NCI-H82 treated with DMSO at 0.1 percent for 48 hours (cell line): ENCODE results near the gene MAGEA10.
"Not testable (repeated sequence)": the region's sequence is repeated elsewhere in the genome, so short reads cannot be mapped to it uniquely, and the experiment has no call there.

Experiments used
- DNase-seq: peaks from one replicate; lab custom pipeline; 2025; ENCODE audit not compliant: unreplicated experiment; lab: John Stamatoyannopoulos, UW

MAGEA10 gene

GRCh38 chrX:152138388-152138784 lies at the start of gene MAGEA10:
MAGEA10 (minus strand) TSS chrX:152138577; CDS start chrX:152135620, 2,957 bp downstream.
- DNase-seq: no peak

- DNase-seq: no peak
Measured at GRCh38 chrX:152177497-152178269, 39.3 kb upstream of the MAGEA10 start.

GRCh38 chrX:152177052-152177451 lies 38.7 kb upstream of the MAGEA10 start:
- DNase-seq: no peak

- DNase-seq: not testable (repeated sequence)
Measured at GRCh38 chrX:152175892-152176291, 37.5 kb upstream of the MAGEA10 start.

- not testable (repeated sequence) for DNase-seq
Measured at GRCh38 chrX:152173923-152174322, 35.5 kb upstream of the MAGEA10 start.

GRCh38 chrX:152170621-152171020 lies 32.2 kb upstream of the MAGEA10 start:
- DNase-seq: no peak

GRCh38 chrX:152165033-152165743 lies 26.8 kb upstream of the MAGEA10 start:
- DNase-seq: no peak

- no peak for DNase-seq
Measured at GRCh38 chrX:152157042-152157441, 18.7 kb upstream of the MAGEA10 start.

GRCh38 chrX:152155766-152156310 lies 17.5 kb upstream of the MAGEA10 start:
- DNase-seq: no peak

- no peak for DNase-seq
Measured at GRCh38 chrX:152154050-152154449, 15.7 kb upstream of the MAGEA10 start.

GRCh38 chrX:152151256-152151655 lies 12.9 kb upstream of the MAGEA10 start:
- DNase-seq: no peak

GRCh38 chrX:152149648-152150047 lies 11.3 kb upstream of the MAGEA10 start:
- no peak for DNase-seq

- no peak for DNase-seq
Measured at GRCh38 chrX:152139589-152139988, 1.2 kb upstream of the MAGEA10 start.

- no peak for DNase-seq
Measured at GRCh38 chrX:152137771-152138387, 498 bp downstream of the MAGEA10 start.

- no peak for DNase-seq
Measured at GRCh38 chrX:152136312-152136711, 2.1 kb downstream of the MAGEA10 start.

- DNase-seq: no peak
Measured at GRCh38 chrX:152131525-152131924, 6.9 kb downstream of the MAGEA10 start.

- not testable (repeated sequence) for DNase-seq
Measured at GRCh38 chrX:152129069-152129844, 9.1 kb downstream of the MAGEA10 start.

GRCh38 chrX:152117305-152117704 lies 21.1 kb downstream of the MAGEA10 start:
- no peak for DNase-seq

- no peak for DNase-seq
Measured at GRCh38 chrX:152108527-152108926, 29.9 kb downstream of the MAGEA10 start.

GRCh38 chrX:152103866-152104265 lies 34.5 kb downstream of the MAGEA10 start:
- no peak for DNase-seq

GRCh38 chrX:152086141-152086540 lies 52.2 kb downstream of the MAGEA10 start:
- DNase-seq: no peak
